H9 (cell line): ENCODE results near the gene SLFN5. TPM values are rescaled to one million over a fixed set of nuclear protein-coding genes. Genes with fewer than 3 reads are reported as not detected.

Experiments
- DNase-seq: peaks from one replicate; pipeline ENCODE4 v3.0.0-alpha.2; 2017
- H2AFZ ChIP-seq: one replicate; pipeline ENCODE4 v1.6.1; 2013; ENCODE audit warnings: mild to moderate bottlenecking, low read length, control low read depth, moderate library complexity
- H2AK5ac ChIP-seq: 2 replicates; pipeline ENCODE4 v1.6.1; 2013; ENCODE audit warnings: low read length, control low read depth, mixed read lengths; ENCODE audit not compliant: insufficient read length
- H2BK120ac ChIP-seq: one replicate; pipeline ENCODE4 v1.6.1; 2013; ENCODE audit warnings: low read depth, mild to moderate bottlenecking, low read length, control low read depth, inconsistent platforms; ENCODE audit not compliant: poor library complexity, severe bottlenecking
- H2BK12ac ChIP-seq: 2 replicates; pipeline ENCODE4 v1.6.1; 2013; ENCODE audit warnings: low read length, control low read depth, mixed read lengths, low read depth; ENCODE audit not compliant: insufficient read length
- H2BK15ac ChIP-seq: 2 replicates; pipeline ENCODE4 v1.6.1; 2013; ENCODE audit warnings: low read depth, low read length, control low read depth
- H2BK20ac ChIP-seq: one replicate; pipeline ENCODE4 v1.6.1; 2013; ENCODE audit warnings: low read depth, mild to moderate bottlenecking, low read length, control low read depth, inconsistent platforms; ENCODE audit not compliant: poor library complexity, severe bottlenecking
- H2BK5ac ChIP-seq: 2 replicates; pipeline ENCODE4 v1.6.1; 2013; ENCODE audit warnings: low read length, control low read depth, mixed read lengths; ENCODE audit not compliant: insufficient read length
- H3K14ac ChIP-seq: 2 replicates; pipeline ENCODE4 v1.6.1; 2013; ENCODE audit warnings: low read length, control low read depth; ENCODE audit not compliant: insufficient read depth
- H3K18ac ChIP-seq: 2 replicates; pipeline ENCODE4 v1.6.1; 2013; ENCODE audit warnings: low read depth, mild to moderate bottlenecking, mixed read lengths, low read length, control low read depth; ENCODE audit not compliant: insufficient read length
- H3K23ac ChIP-seq: 2 replicates; pipeline ENCODE4 v1.6.1; 2013; ENCODE audit warnings: low read length, control low read depth, mixed read lengths, low read depth; ENCODE audit not compliant: insufficient read length
- H3K23me2 ChIP-seq: 2 replicates; pipeline ENCODE4 v1.6.1; 2013; ENCODE audit warnings: low read depth, mild to moderate bottlenecking, mixed read lengths, low read length, control low read depth; ENCODE audit not compliant: insufficient read length, poor library complexity, severe bottlenecking
- H3K27ac ChIP-seq: 2 replicates; pipeline ENCODE4 v1.5.1; 2013; ENCODE audit warnings: low read length, control low read depth, mixed read lengths, low read depth; ENCODE audit not compliant: insufficient read length
- H3K27me3 ChIP-seq: 2 replicates; pipeline ENCODE4 v1.6.1; 2013; ENCODE audit warnings: low read length, control low read depth, inconsistent platforms; ENCODE audit not compliant: insufficient read depth
- H3K4ac ChIP-seq: 2 replicates; pipeline ENCODE4 v1.6.1; 2013; ENCODE audit warnings: low read depth, mild to moderate bottlenecking, control low read depth, inconsistent platforms, low read length, moderate library complexity
- H3K4me1 ChIP-seq: 2 replicates; pipeline ENCODE4 v1.6.1; 2013; ENCODE audit warnings: low read length, control low read depth, inconsistent platforms; ENCODE audit not compliant: insufficient read depth
- H3K4me2 ChIP-seq: 2 replicates; pipeline ENCODE4 v1.6.1; 2013; ENCODE audit warnings: low read length, control low read depth, mixed read lengths; ENCODE audit not compliant: insufficient read length, insufficient read depth
- H3K56ac ChIP-seq: 2 replicates; pipeline ENCODE4 v1.6.1; 2013; ENCODE audit warnings: low read depth, mild to moderate bottlenecking, mixed read lengths, low read length, control low read depth; ENCODE audit not compliant: insufficient read length
- H3K79me1 ChIP-seq: 2 replicates; pipeline ENCODE4 v1.6.1; 2013; ENCODE audit warnings: low read depth, mild to moderate bottlenecking, moderate library complexity, low read length, control low read depth, inconsistent platforms; ENCODE audit not compliant: insufficient read depth, poor library complexity, severe bottlenecking
- H3K79me2 ChIP-seq: 2 replicates; pipeline ENCODE4 v1.6.1; 2013; ENCODE audit warnings: low read length, control low read depth, inconsistent platforms; ENCODE audit not compliant: insufficient read depth
- H3K9ac ChIP-seq: 2 replicates; pipeline ENCODE4 v1.6.1; 2013; ENCODE audit warnings: low read length, control low read depth, mixed read lengths; ENCODE audit not compliant: insufficient read length; ENCODE audit errors: extremely low read depth
- H3K9me3 ChIP-seq: one replicate; pipeline ENCODE4 v1.6.1; 2013; ENCODE audit warnings: low read depth, low read length, inconsistent platforms; ENCODE audit not compliant: control insufficient read depth
- H3T11ph ChIP-seq: one replicate; pipeline ENCODE4 v1.6.1; 2013; ENCODE audit warnings: mild to moderate bottlenecking, low read length, control low read depth, inconsistent platforms
- H4K20me1 ChIP-seq: one replicate; pipeline ENCODE4 v1.6.1; 2013; ENCODE audit not compliant: control insufficient read depth, insufficient read length, insufficient read depth
- H4K5ac ChIP-seq: 2 replicates; pipeline ENCODE4 v1.6.1; 2013; ENCODE audit warnings: low read depth, mild to moderate bottlenecking, mixed read lengths, low read length, control low read depth; ENCODE audit not compliant: insufficient read length
- H4K8ac ChIP-seq: replicated peaks from 2 replicates; pipeline ENCODE4 v1.6.1; 2013; ENCODE audit warnings: low read length, control low read depth, mixed read lengths, low read depth; ENCODE audit not compliant: insufficient read length
- H4K91ac ChIP-seq: 2 replicates; pipeline ENCODE4 v1.6.1; 2013; ENCODE audit warnings: low read depth, mild to moderate bottlenecking, moderate library complexity, mixed read lengths, low read length, control low read depth; ENCODE audit not compliant: insufficient read length
- H3K27ac Mint-ChIP-seq, 3 experiments: 2 replicates in 2 of 3; 3 replicates in 1 of 3; pipeline ENCODE4 v1.8.0; 2020 to 2021; ENCODE audit warnings: mixed read lengths in 3 of 3, mild to moderate bottlenecking in 1 of 3, moderate library complexity in 1 of 3
- H3K27me3 Mint-ChIP-seq: 2 replicates; pipeline ENCODE4 v1.8.0; 2021; ENCODE audit warnings: low read depth, mild to moderate bottlenecking, moderate library complexity, mixed read lengths
- H3K36me3 Mint-ChIP-seq, 3 experiments: 2 replicates in 2 of 3; 3 replicates in 1 of 3; pipeline ENCODE4 v1.8.0; 2020 to 2021; ENCODE audit warnings: low read depth in 3 of 3, mixed read lengths in 3 of 3; ENCODE audit not compliant: insufficient read depth in 1 of 3
- H3K4me1 Mint-ChIP-seq, 2 experiments: 2 replicates each; pipeline ENCODE4 v1.8.0; 2020; ENCODE audit warnings: mixed read lengths in 2 of 2
- H3K4me3 Mint-ChIP-seq, 2 experiments: 2 replicates in 1 of 2; 3 replicates in 1 of 2; pipeline ENCODE4 v1.8.0; 2020 to 2021; ENCODE audit warnings: mild to moderate bottlenecking in 2 of 2, mixed read lengths in 2 of 2, moderate library complexity in 1 of 2
- H3K9me3 Mint-ChIP-seq, 2 experiments: 2 replicates in 1 of 2; 3 replicates in 1 of 2; pipeline ENCODE4 v1.8.0; 2020; ENCODE audit warnings: mild to moderate bottlenecking in 2 of 2, mixed read lengths in 2 of 2, moderate library complexity in 1 of 2
- WGBS: extraction: QIAGEN DNeasy Blood & Tissue Kit; methylation state at CpG from one replicate; pipeline ENCODE4 v1.1.7; 2013; ENCODE audit warnings: missing lambda C conversion rate, low lambda C conversion rate, mixed read lengths; ENCODE audit not compliant: insufficient read length; ENCODE audit errors: extremely low coverage; 5-methylcytosine and 5-hydroxymethylcytosine counted together
- total RNA-seq: library from RNA; stranded (reverse); gene quantifications from 2 replicates; pipeline ENCODE4 v1.2.1, GENCODE V29; 2021
- TF ChIP-seq, protein P1 (sequence below): fragments of 200-600 bp; sonication (generic); conservative IDR thresholded peaks from 3 replicates; pipeline ENCODE4 v1.8.0; 2021; ENCODE audit warnings: antibody characterized with exemption, mild to moderate bottlenecking

SLFN5 gene
- total RNA-seq, 1 experiment from 2014 or later, result 2.9 TPM

DNA sequence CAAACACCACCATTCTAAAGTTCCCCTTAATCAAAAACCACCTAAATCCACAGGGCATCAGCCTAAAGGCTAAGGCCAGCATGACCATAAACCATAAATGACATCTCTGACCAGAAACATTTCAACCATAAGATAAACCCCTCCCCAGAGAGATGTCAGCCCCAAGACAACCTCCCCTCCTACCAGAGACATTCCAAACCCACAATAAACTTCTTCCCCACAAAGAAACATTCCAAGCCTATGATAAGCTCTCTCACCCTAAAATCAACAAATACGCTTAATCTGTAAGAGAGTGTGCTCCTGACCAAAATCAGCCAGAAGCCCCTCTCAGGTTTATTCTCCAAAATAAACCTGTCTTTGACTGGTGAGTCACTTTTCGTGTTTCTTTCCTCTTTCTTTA lies 54.8 kb downstream of the SLFN5 start:
- no peak overlapping the region for H4K5ac ChIP-seq
- no peaks in the 10 kb centered on the region for H3K23me2 ChIP-seq
- no peaks in the 10 kb centered on the region for H3K4me1 Mint-ChIP-seq
- H3K4me1 ChIP-seq, result no peaks in the 10 kb centered on the region
- no peak overlapping the region for H3K23ac ChIP-seq
- no peak overlapping the region for H2BK20ac ChIP-seq
- DNase-seq, result no peak
- no peaks in the 10 kb centered on the region for H3K79me1 ChIP-seq
- no peak overlapping the region for H3K4me3 Mint-ChIP-seq
- peaks cover 17% of the 10 kb centered on the region for H3K9me3 ChIP-seq
- no peaks in the 10 kb centered on the region for H3K79me2 ChIP-seq
- no peak overlapping the region for H4K8ac ChIP-seq
- no peak overlapping the region for H3K4me2 ChIP-seq
- no peak overlapping the region for H4K91ac ChIP-seq
- no peak overlapping the region for H2BK5ac ChIP-seq
- H2AK5ac ChIP-seq, result no peak overlapping the region
- H3K27ac Mint-ChIP-seq, result no peak overlapping the region
- no peak overlapping the region for H2BK15ac ChIP-seq
- peaks cover 61 to 66% of the 10 kb centered on the region in 2 experiments for H3K9me3 Mint-ChIP-seq
- no peak overlapping the region for H2BK12ac ChIP-seq
- no peak overlapping the region for H3K14ac ChIP-seq
- peaks cover 2 to 38% (median 26%) of the 10 kb centered on the region in 3 experiments; a peak in 5 of 7 replicates for H3K36me3 Mint-ChIP-seq
- H3K27me3 Mint-ChIP-seq, result peaks cover 24% of the 10 kb centered on the region
- TF ChIP-seq, protein P1, sequence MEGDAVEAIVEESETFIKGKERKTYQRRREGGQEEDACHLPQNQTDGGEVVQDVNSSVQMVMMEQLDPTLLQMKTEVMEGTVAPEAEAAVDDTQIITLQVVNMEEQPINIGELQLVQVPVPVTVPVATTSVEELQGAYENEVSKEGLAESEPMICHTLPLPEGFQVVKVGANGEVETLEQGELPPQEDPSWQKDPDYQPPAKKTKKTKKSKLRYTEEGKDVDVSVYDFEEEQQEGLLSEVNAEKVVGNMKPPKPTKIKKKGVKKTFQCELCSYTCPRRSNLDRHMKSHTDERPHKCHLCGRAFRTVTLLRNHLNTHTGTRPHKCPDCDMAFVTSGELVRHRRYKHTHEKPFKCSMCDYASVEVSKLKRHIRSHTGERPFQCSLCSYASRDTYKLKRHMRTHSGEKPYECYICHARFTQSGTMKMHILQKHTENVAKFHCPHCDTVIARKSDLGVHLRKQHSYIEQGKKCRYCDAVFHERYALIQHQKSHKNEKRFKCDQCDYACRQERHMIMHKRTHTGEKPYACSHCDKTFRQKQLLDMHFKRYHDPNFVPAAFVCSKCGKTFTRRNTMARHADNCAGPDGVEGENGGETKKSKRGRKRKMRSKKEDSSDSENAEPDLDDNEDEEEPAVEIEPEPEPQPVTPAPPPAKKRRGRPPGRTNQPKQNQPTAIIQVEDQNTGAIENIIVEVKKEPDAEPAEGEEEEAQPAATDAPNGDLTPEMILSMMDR, result no peak
- no peak overlapping the region for H3K18ac ChIP-seq
- H3K27me3 ChIP-seq, result no peaks in the 10 kb centered on the region
- H2AFZ ChIP-seq, result no peak overlapping the region
- no peak overlapping the region for H3K56ac ChIP-seq
- no peak overlapping the region for H3K27ac ChIP-seq
- no peak overlapping the region for H3K9ac ChIP-seq
- H3T11ph ChIP-seq, result no peak overlapping the region
- H3K4ac ChIP-seq, result no peak overlapping the region
- no peaks in the 10 kb centered on the region for H4K20me1 ChIP-seq
- no CpG with 5 or more reads among the region's 2 CpGs for WGBS
- H2BK120ac ChIP-seq, result no peak overlapping the region
